Stimulated activated CD8-positive, alpha-beta memory T cell treated with anti-CD3 and anti-CD28 coated beads, Interleukin-2, amount 100 ng/mL, for 1 hour (primary cell): ENCODE results near the gene SLC17A9.
"Not testable (repeated sequence)": the region's sequence is repeated elsewhere in the genome, so short reads cannot be mapped to it uniquely, and the experiment has no call there.

Experiments
- DNase-seq, 2 donors: peaks; one replicate each; pipeline ENCODE4 v3.0.0-alpha.2; 2020; ENCODE audit warnings: low read depth in 2 of 2

The SLC17A9 gene

DNA sequence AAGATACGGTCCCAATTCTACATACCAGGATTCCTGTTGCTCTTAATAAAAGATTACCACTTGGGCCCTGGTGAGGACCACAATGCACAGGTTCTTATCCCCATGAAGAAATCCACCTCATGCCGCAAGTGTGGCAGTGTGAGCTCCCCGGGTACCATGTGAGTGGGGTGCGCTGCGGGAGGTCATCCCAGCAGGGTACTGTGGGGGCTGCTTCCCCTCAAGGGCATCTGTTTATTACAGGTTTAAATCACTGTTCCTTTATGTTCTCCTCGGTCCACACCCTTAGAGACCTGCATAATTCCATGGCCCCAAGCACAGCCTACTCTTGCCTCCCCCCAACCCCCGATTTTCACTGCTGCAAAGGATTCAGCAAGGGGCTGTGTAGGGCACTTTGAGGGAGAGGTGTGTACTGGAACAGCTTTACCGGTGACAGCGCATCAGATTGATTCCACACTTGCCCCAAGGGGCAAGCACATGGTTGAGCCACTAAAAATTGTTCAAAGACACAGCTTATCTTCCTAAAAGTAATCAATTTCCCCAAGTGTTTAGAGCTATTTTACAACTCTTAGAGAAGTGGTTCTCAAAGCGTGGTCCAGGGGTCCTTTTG lies 32.4 kb upstream of the SLC17A9 start:
- no peak for DNase-seq

DNA sequence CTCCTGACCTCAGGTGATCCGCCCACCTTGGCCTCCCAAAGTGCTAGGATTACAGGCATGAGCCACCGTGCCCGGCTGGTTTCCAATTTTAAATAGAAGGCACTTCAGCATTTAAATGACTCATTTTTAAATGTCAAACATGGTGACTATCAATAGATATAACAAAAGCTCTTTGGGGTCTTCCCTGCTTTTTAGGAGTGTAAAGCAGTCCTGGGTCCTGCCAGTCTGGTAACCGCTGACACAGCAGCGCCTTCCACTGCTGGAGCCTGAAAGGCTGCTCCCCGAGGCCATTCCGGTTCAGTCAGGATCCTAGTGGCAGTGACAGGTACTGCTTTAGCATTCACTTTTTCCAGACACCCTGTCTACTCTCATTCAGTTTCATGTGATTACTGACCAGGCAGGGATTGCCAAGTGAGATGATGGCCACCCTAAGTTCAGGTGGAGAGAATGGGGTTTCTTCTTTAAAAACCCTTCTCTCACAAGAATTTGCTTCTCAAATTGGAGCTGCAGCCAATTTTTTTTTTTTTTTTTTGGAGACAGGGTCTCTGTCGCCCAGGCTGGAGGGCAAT lies 31.3 kb upstream of the SLC17A9 start:
- peak; percentile 31 to 45 for DNase-seq

DNA sequence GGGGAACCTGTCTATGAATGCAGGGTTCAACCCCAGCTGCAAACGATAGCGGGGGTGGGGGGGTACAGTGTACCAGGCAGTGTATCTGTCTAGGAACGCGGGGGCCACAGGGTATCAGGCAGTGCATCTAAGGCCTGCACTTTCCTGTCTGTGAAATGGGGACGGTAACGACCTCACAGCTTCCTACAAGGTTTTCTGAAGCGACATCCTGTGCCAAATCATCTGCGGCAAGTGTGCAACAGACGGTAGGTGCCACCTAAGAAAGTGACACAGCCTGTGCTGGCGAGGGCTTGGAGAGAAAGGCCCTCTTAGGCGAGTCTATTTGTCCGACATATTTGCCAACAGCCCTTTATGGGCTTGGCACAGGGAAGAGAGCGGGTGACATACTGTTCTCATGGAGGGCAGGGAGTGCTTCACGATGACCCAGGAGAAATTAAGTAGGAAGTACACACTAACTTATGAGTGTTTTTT lies 30.0 kb upstream of the SLC17A9 start:
- DNase-seq = peak in 1 of 2 donors; percentile 34

DNA sequence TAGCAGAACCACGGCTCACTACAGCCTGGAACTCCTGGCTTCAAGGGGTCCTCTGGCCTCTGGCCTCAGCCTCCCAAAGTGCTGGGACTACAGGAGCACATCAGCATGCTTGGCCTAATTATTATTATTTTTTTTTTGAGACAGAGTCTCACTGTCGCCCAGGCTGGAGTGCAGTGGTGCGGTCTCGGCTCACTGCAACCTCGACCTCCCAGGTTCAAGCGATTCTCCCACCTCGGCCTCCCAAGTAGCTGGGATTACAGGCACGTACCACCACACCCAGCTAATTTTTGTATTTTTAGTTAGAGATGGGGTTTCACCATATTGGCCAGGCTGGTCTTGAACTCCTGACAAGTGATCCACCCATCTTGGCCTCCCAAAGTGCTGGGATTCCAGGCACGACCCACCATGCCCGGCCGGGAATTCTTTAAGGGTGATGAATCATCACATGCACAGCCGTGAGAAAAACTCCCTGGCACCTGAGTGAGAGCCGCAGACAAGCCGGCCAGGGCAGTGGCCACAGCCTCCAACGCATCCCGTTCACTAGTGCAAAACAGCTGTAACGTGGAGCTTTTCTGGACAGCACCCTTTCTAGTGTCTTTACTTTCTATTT lies 29.3 kb upstream of the SLC17A9 start:
- DNase-seq = not testable (repeated sequence)

DNA sequence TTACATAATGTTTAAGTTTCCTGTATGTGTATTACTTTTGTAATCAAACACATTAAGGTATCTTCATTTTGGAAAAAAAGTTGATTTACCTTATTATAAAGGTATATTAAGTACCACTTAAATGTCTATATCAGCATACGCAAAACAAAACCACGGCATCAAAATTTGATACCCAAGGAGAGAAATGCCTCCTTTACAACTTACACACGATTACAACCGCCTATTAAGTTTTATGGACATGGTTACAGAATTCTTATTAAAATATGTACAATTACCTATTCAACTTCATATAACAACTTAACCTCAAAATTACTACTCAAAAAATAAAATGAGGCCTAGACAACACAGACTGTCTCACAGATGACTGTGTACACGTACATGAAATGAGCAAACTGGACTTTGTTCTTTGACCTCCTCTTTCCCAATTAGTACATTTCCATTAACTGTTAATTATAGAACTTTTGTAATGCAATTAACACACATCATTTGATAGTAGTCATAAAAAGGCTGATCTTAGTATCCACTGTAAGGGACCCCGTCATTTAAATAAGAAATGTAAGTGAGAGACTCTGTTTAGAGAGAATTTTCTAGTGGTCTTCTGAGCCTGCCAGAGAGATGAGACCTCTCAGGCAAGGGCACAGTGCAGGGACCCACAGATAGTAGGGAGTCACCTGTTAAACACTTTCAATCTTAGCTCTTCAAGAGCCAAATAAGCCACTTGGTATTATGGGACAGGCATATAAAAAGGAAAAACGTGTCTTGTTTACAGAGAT lies 28.7 kb upstream of the SLC17A9 start:
- no peak for DNase-seq

DNA sequence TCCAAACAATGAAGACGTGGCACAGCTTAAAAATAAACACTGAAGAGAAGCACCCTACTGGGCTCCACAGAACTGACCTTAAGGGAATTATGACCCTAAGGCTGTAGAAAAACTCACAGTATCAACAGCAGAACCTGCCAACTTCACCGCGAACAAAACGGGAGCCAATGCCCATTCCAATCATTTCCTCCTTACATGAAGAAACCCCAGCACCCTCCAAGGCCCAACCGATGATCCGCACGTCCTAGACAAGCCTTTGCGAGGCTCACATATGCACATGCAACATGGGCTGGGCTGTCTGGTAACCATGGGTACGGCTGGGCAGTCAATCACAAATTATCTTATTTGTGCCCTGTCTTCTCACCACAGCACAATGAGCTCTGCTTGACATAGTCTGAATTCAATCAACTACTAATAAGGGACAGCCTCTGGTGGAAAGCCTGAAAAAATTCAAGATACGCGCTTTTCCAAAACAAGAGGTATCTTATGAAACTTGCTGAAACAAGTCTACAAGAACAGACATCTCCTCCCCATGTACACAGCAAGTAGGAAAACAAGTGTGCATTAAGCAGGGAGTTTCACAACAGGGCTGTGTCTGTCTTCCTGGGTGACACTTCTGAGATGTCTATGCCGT lies 27.9 kb upstream of the SLC17A9 start:
- no peak for DNase-seq

DNA sequence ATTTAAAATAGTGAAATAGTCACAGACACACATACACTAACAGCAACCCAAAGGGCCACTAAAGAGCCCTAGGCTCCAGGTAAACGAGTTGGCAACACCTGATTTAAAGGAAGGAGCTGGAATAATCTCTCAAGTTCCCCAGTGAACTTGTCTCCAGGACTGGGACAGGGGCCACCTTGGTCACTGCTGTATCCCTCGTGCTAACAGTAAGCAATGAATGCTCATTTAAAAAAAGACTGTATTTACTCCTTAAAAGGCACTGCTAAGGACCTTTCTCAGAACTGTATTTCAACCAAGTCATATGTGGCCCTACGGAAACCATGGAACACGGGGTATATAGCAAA lies 27.5 kb upstream of the SLC17A9 start:
- no peak for DNase-seq

DNA sequence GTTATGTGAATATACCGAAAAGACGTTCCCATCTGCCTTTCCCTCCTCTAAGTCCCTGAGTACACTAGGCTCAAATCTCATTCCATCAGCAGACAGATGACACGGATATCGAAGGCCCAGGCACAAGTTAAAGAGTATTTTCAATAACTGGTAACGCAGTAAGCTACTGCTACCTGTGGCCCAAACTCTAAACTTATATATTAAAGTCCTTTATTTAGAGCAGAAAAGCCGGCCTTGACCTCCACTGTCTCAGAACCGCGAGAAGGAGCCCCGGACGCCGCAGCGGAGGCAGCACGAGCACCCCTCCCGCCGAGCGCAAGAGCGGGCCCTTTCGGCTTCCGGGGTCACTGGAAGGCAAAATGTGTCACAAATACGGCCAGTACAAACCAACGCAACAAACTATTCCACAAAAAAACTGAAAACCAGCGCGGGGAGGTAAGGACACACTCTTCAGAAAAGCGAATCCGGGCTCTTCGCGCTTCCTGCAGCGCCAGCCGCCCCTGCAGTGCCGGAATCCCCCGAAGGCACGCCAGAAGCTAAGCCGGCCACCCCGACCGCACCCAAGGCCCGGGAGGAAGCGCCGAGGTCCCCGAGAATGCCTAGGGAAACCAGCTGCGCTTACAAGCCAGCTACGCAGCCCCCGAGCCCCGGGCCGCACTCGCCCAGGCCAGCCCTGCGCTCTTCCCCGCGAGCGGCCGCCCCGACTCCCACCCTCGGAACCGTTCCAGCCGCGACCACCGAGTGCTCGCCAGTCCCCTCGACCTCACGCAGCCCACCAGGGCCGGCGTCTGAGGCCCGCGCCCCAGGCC lies 26.9 kb upstream of the SLC17A9 start:
- DNase-seq = peak in 1 of 2 donors; percentile 16

DNA sequence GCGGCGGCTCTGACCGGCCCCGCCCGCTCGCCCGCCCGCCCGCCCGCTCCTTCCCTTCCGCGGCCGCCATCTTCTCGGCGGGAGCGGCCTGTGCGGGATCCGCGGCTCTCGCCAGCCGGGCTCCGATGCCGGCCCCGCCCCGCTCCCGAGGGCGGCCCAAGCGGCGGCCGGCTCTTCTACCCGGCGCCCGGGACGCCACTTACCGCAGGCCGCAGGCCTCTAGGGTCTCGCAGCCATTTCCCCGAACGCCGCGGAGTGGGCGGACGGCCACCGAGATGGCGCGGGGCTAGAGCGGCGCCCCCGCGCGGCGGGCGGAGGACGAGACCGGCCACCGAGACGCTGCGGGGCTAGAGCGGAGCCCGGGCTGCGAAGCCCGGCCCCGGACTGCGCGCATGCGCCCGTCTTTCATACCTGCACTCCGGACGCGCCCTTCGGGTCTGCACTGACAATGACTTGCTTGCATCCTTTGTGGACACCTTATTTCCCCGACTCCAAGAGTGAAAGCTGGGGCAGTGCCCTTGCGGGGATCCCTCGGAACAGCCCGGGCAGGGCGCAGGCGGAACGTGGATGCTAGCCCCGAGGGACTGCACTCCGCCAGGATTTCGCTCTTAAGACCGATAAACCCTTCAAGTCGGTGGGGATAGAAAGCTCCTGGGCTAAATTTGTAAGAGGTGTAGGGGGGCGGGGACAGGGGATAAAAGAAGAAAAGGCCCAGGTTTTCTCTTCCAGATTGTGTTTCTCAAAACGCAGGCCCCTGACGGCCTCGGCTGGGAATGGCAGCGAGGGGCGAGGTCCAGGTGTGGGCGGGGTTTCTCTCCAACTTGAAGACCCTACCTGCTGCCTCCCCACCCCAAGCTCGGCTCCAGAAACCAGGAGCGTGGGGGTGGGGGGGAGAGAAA lies 26.0 kb upstream of the SLC17A9 start, which contains the start of gene DIDO1:
TSS of gene DIDO1 (minus strand) at position 277 of the 899 bp plus-strand sequence.
- peak; percentile 76 to 82 for DNase-seq

DNA sequence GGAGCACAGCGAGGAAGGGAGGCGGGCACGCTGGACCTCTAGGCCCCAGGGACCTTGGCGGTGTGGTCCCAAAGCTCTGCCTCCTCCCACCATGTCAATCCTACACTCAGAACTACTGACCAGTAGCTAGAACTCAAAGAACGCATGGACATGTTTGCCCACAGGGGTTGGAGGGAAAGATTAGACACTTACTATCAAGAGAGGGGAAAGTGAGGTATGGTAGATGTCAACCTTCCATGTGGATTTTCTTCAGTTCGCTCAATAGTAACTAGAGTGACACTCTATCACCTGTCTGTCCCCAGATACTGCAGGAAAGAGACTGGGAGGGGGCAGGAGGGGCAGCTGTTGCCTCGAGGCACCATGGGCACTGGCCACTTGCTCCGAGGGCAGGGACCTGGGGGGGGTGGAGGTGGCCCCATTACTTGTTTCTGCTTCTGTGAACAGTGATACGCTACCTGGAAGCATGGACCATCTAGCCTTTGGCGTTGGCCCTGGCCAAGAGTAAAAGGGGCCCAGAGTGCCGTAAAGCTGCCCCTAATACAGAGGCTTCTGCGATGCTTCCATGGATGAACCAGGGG lies 25.3 kb upstream of the SLC17A9 start:
- DNase-seq = no peak

DNA sequence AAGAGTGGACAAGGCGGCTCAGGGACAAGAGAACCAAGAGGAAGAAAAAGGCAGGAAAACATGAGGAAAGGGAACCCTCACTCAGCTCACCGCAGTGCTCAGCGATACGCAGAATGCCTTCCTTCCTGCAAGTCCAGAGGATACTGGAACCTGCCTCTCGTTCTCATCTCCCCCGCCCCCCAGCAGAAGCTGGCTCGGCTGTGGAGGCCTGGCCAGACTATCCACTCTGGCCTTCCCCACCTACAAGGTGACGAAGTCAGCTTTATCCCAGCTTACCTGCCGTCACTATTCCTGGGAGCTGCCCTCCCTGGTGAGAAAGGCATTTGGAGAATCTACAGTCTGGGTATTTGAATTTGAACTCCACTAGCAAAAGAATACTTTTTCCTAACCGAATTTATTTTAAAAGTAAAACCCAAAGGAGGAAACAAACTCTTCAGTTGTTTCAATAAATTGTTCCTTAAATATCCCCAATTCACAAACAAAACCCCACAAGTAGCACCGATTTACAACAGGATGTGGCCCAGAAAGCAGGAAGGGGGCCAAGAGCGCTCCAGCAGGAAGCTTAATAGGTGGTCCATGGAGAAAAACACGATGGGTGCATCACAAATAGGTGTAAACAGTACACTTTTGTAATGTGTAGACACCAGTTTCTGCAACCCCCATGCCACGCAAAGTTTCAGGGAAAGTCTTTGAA lies 24.1 kb upstream of the SLC17A9 start:
- no peak for DNase-seq

DNA sequence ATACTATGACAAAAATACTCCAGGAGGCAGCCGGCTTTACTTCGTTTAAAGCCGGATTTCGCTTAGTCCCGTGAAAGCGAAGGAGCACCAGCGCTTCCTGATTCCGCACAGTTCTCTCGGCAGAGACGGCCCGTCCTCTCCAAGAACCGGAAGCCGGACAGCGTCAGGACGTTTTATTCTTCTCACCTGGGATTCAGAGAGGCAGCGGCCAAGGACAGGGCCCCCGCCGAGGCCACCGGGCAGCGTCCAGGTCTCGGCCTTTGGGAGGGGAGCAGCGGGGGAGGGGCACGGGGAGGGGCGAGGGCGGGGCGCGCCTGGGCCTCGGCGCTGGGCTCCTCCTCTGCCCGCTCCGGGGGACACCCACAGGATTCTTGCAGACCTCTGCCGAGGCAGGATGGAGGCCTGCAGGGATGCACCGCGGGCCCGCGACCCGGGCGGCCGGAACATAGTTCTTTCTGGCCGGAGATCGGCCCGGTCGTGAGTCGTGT lies 23.4 kb upstream of the SLC17A9 start:
- DNase-seq = peak in 1 of 2 donors; percentile 35

DNA sequence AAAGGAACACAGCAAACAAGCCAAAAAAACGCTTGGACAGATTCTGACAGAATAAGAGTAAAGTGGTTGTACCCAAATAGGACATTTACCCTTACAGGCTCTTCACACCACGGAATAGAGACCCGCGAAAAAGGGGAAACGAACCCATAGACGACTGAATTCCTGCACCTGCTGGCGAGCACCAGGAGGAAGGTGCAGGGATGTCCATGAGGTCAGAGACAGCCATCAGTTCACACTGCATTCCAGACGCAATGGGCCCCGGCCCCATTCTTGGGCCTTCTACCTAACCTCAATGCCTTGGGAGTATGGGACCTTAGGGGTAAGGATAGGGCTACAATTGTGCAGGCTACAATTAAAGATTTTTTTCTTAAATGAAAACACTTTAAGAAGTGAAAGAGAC lies 21.0 kb upstream of the SLC17A9 start:
- DNase-seq = no peak

DNA sequence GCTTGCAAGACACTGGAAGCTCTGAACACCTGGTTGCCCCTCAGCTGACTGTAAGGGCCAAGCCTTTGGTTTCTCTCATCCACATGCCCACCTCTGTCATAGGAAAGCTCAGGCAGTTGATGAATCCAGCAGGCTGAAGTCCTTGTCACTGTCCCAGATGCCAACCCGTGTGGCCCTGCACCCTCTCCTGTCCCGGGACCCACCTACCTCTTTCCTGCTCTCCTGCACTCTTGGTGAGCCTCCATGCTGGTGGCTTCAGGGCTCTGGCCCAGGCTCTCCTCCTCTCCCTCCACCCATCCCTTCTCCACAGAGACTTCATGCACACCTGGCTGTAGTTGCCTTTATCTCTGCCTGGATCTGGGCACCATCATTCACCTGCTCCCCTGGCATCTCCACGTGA lies 18.5 kb upstream of the SLC17A9 start:
- DNase-seq = no peak

DNA sequence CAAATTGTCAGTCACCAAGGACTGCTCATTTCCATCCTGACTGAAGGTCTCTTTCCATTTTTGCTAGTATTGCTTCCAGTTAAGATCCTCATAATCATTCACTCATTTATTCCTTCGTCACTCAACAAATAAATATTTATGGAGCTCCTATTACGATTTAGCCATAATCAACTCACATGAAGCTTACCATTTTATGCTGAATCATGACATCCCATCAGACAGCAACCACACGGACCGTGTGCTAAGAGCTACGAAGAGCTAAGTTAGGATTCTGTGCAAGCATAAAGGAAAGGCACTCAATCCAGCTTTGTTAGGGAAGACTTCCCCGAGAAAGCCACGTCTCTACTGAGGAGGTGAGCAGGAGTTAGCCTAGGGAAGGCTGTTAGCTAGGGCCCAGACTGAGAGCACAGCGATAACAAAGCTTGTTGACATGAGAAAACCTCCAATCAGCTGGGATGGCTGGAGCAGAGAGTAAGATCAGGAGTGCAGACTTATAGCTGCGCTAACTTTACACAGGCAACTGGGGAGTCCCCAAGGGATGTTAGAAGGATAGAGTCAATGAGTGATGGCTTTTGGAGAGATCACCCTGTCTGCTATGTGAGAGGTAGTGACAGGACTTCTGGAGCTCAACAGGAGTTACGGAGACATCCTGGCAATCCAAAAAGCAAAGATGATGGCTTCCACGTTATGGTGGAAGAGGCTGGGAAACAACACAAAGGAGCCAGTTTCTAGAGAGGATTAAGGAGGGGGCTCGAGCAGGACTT lies 17.1 kb upstream of the SLC17A9 start:
- DNase-seq = no peak

DNA sequence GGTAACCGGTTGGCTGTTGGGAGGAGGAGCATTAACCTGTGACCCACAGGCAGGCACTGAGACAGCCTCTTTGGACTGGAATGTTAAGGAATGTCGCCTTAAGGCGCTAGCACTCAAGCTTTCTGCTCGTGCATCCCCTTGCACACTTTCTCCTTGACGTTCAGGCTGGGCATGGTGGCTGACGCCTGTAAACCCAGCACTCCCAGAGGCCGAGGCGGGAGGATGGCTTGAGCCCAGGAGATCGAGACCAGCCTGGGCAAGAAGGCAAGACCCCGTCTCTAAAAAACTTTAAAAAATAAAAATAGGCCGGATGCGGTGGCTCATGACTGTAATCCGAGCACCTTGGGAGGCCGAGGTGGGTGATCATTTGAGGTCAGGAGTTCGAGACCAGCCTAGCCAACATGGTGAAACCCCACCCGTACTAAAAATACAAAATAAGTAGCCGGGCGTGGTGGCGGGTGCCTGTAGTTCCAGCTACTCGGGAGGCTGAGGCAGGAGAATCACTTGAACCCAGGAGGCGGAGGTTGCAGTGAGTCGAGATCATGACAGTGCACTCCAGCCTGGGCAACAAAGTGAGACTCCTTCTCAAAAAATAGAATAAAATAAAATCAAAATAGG lies 16.4 kb upstream of the SLC17A9 start:
- DNase-seq = no peak

DNA sequence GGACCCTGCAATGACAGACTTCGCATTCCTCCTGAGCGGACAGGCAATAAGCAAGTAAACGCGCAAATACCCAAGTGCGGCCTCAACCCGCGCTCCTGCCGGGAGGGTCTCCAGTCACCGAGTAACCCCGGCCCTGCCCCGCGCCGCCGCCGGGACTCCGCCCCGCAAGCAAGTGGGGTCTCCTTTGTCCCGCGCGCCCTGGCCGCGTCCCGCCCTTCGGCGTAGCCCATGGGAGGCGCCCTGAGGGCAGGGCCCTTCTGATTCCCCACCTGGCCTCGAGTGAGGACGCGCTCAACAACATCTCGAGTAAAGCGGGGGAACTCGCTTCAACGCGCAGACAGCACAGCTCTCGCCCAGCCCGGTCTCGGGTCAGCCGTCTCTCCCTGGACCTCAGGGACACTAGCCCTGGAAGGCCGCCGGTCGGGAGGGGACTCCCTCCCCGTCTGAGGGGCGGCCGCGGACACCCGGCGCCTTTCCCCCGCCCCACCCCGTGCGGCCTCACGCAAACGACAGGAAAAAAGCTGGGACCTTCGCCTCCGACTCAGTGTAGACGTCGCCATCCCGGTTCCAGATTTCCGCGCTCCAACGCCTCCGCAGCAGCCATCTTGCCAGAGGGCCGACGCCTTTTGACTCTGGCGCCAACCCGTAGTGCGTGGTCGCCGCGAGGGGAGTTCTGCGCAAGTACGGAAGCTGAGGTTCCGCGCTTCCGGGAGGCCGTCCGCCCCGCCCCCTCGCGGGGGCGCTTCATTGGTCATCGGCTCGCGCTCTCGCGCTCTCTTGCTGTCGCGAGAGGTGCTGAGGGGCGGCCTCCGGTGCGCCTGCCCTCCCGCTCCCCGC lies 15.0 kb upstream of the SLC17A9 start:
- peak; percentile 95 to 96 for DNase-seq
